Thyroid gland (tissue), 4 donors: Measurements from ENCODE around the gene GFRA1. TPM values are rescaled to one million over a fixed set of nuclear protein-coding genes. Genes with fewer than 3 reads are reported as not detected.

Source experiments
- DNase-seq, 2 donors: peaks; one replicate each; pipeline ENCODE4 v3.0.0-alpha.2; 2019
- H3K27ac ChIP-seq, 3 donors: fragments of 200-600 bp; sonication (generic); 1 replicate in 2 of 3; 2 replicates in 1 of 3; pipeline ENCODE4 v1.5.1; 2016 to 2019; ENCODE audit warnings: mild to moderate bottlenecking in 1 of 3, moderate library complexity in 1 of 3
- H3K27me3 ChIP-seq: fragments of 200-600 bp; sonication (generic); one replicate; pipeline ENCODE4 v1.5.1; 2019
- H3K36me3 ChIP-seq, 2 donors: fragments of 200-600 bp; sonication (generic); one replicate each; pipeline ENCODE4 v1.5.1; 2016 to 2019
- H3K4me1 ChIP-seq, 2 donors: fragments of 200-600 bp; sonication (generic); one replicate each; pipeline ENCODE4 v1.5.1; 2017 to 2019
- H3K4me3 ChIP-seq, 3 donors: fragments of 200-600 bp; sonication (generic); replicated peaks in 1 of 3; 1 replicate in 2 of 3; 2 replicates in 1 of 3; pipeline ENCODE4 v1.5.1; 2016; ENCODE audit warnings: mild to moderate bottlenecking in 1 of 3
- H3K9me3 ChIP-seq: fragments of 200-600 bp; sonication (generic); one replicate; pipeline ENCODE4 v1.5.1; 2017
- POLR2A ChIP-seq, 2 donors: fragments of 450-650 bp; IDR thresholded peaks; one replicate each; pipeline ENCODE4 v1.6.1; 2017; ENCODE audit warnings: antibody characterized with exemption in 2 of 2, mild to moderate bottlenecking in 2 of 2, moderate library complexity in 1 of 2
- WGBS, 2 donors: methylation state at CpG; one replicate each; pipeline ENCODE4 v1.1.5; 2017; 5-methylcytosine and 5-hydroxymethylcytosine counted together
- intact Hi-C: fragments of 100-400 bp; cut with DNase I; formaldehyde crosslinking; loops from one replicate; pipeline ENCODE4 v1.15.1; 2023
- total RNA-seq, 4 donors: library from RNA; depleted of rRNA; stranded (reverse); fragments of >200 nt; gene quantifications; one replicate each; pipeline ENCODE4 v1.2.3, GENCODE V29; 2016
- TF ChIP-seq, protein P1 (sequence below), 6 experiments: fragments of 200-600 bp in 3 of 6; fragments of 450-650 bp in 3 of 6; sonication (generic) in 3 of 6; IDR thresholded peaks; one replicate each; pipeline ENCODE4 v1.5.1; 2016 to 2019; ENCODE audit warnings: antibody characterized with exemption in 6 of 6, mild to moderate bottlenecking in 2 of 6, inconsistent platforms in 1 of 6, moderate library complexity in 1 of 6

The GFRA1 gene
- total RNA-seq, 4 donors from 2014 or later, result 4.4 to 18.0 (median 5.5) TPM

DNA sequence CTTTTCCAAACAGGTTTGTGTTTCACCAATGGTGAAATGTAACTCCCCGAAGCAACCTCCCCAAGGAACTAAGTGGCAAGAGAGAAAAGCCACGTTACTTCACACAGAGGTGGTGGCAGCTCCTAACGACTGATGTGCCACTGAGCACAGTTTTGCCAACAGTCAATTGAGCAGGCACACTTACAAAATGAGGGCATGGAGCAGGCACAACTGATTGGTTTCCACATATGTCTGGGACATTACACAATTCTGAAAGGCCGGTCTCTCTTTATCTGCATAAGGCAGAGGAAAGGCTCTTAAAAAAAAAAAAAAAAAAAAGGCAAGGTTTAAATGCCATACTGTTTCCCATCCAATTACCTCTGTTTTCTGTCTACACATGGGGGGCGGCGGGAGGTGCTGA lies 86.7 kb downstream of the GFRA1 start:
- Histone ChIP-seq H3K36me3 (no peaks in the 10 kb centered on the region), H3K27me3 (no peaks in the 10 kb centered on the region), H3K27ac (no peak overlapping the region), H3K4me1 (no peaks in the 10 kb centered on the region), H3K9me3 (no peaks in the 10 kb centered on the region), H3K4me3 (no peak overlapping the region)
- intact Hi-C loops, result no loop called here
- 81 to 90% methylated on average over 6 of the region's 6 CpGs for WGBS, 2 donors
- TF ChIP-seq, protein P1, sequence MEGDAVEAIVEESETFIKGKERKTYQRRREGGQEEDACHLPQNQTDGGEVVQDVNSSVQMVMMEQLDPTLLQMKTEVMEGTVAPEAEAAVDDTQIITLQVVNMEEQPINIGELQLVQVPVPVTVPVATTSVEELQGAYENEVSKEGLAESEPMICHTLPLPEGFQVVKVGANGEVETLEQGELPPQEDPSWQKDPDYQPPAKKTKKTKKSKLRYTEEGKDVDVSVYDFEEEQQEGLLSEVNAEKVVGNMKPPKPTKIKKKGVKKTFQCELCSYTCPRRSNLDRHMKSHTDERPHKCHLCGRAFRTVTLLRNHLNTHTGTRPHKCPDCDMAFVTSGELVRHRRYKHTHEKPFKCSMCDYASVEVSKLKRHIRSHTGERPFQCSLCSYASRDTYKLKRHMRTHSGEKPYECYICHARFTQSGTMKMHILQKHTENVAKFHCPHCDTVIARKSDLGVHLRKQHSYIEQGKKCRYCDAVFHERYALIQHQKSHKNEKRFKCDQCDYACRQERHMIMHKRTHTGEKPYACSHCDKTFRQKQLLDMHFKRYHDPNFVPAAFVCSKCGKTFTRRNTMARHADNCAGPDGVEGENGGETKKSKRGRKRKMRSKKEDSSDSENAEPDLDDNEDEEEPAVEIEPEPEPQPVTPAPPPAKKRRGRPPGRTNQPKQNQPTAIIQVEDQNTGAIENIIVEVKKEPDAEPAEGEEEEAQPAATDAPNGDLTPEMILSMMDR (IDR thresholded peaks at IDR 0.05), result no peak
- TF ChIP-seq POLR2A (IDR thresholded peaks at IDR 0.05), result no peak
- DNase-seq, result no peak

DNA sequence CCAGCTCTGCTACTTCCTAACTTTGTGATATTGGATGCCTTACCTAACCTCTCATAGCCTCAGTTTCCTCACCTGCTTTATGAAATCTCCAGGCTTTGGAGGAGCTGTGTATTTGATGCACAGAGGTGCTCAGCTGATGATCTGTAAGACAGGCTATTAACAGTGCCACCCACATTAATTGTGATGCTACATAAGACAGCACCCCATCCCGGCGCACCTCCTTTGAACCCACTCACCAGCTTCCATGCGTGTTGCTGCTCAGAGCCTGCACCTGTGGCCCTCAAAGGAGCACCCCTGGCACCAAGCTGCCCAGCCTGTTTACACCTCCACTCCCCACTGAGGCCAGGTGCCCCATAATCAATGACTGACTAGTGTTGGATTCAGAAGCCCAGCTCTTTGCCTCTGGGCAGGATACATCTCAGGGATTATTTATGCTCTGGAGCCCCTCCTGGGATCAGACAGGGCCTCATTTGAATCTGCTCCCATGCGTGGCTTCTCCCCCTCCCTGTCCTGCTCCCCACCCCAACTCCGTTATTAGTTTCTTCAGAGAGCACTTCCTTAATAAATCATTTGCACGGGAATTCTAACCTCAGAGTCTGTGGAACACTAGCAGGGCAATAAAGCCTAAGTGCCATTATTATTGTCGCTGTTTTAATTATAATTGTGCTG lies 87.7 kb downstream of the GFRA1 start:
- H3K9me3 ChIP-seq, result no peaks in the 10 kb centered on the region
- intact Hi-C loops, result no loop called here
- TF ChIP-seq, protein P1 (IDR thresholded peaks at IDR 0.05), result no peak
- no peak for TF ChIP-seq POLR2A (IDR thresholded peaks at IDR 0.05)
- H3K4me1 ChIP-seq, result no peaks in the 10 kb centered on the region
- 78 to 80% methylated on average over 7 of the region's 7 CpGs for WGBS, 2 donors
- H3K27me3 ChIP-seq, result no peaks in the 10 kb centered on the region
- H3K27ac ChIP-seq, result no peak overlapping the region
- DNase-seq, result no peak
- no peaks in the 10 kb centered on the region for H3K36me3 ChIP-seq
- H3K4me3 ChIP-seq, result no peak overlapping the region

DNA sequence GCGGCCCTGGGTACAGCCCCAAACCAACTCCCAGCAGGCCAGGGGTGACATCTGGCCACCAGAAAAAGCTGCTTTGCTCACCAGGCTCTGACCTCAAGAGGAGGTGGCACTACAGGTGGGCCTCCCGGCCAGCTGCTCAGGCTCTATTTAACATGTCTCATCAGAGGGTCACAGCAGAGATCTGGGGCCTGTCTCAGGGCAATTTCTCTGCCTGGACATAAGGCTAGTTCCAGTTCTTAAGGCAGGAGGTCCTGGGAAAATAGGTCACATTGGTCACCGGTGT lies 88.6 kb downstream of the GFRA1 start:
- intact Hi-C loops, result no loop called here
- DNase-seq, result no peak
- 100% methylated on average over 1 to 2 of the region's 3 CpGs for WGBS, 2 donors
- H3K4me3 ChIP-seq, result no peak overlapping the region
- no peaks in the 10 kb centered on the region for H3K27me3 ChIP-seq
- H3K27ac ChIP-seq, result no peak overlapping the region
- H3K36me3 ChIP-seq, result no peaks in the 10 kb centered on the region
- H3K9me3 ChIP-seq, result no peaks in the 10 kb centered on the region
- no peak for TF ChIP-seq POLR2A (IDR thresholded peaks at IDR 0.05)
- TF ChIP-seq, protein P1 (IDR thresholded peaks at IDR 0.05), result no peak
- H3K4me1 ChIP-seq, result no peaks in the 10 kb centered on the region

DNA sequence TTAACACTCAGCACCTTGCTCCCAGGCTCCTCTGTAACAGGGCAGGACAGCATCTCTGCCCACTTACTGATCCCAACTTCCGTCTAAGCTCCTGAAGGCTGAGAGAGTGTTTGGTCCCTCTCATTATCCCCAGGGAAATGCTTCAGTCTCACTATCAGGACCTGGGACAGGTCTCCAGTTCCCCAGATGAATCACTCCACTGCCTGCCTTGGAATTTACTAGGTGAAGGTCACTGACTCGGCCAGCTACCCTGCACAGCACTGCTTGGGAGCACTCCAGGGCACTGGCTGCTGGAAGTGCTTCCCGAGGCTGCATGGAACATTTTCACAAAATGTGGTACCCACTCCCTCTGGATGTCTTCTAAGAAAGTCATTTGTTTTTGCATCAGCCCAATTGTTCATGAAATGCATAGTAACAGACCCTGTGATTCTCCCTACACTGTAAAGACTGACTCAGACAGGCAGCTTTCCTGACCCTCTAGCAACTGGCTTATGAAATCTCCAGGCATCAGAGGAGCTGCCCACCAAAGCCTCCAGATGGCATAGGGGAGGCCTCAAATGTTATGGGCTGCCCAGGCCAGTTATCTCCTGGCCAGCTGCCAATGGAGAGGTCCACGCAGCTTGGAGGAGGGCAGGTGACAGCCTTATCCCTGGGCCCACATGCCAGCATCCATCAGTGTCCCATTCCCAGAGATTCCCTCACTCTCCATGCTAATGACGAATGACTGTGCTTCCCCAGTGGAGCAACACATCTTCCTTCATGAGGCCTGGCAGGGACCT lies 89.1 kb downstream of the GFRA1 start:
- no peaks in the 10 kb centered on the region for H3K36me3 ChIP-seq
- H3K4me3 ChIP-seq, result no peak overlapping the region
- intact Hi-C loops, result no loop called here
- H3K9me3 ChIP-seq, result no peaks in the 10 kb centered on the region
- no peaks in the 10 kb centered on the region for H3K27me3 ChIP-seq
- no peaks in the 10 kb centered on the region for H3K4me1 ChIP-seq
- no peak for DNase-seq
- no peak overlapping the region for H3K27ac ChIP-seq
- WGBS, 2 donors, result 33 to 45% methylated on average over 4 to 5 of the region's 5 CpGs
- TF ChIP-seq, protein P1 (IDR thresholded peaks at IDR 0.05), result no peak
- TF ChIP-seq POLR2A (IDR thresholded peaks at IDR 0.05), result no peak

DNA sequence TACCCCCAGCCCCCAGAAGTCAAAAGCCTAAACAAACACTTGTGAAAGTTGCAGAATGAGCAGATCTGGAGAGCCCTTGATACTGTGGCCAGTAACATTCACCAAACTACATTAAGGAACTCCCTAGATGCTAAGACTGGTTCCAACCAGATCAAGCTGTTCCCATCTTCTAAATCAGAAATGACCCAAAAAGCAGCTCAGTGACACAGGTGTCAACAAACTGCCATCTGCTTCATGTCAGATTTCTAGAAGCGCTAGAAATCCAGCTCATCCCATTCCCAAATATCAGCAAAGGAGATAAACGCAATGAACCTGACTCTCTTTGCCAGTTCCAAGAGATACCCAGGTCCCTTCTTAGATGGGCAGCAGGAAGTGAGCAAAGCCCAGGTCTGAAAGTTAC lies 90.6 kb downstream of the GFRA1 start:
- Histone ChIP-seq H3K36me3 (no peaks in the 10 kb centered on the region), H3K9me3 (no peaks in the 10 kb centered on the region), H3K4me3 (no peak overlapping the region), H3K27ac (no peak overlapping the region), H3K27me3 (no peaks in the 10 kb centered on the region), H3K4me1 (no peaks in the 10 kb centered on the region)
- 94 to 100% methylated on average over 2 of the region's 2 CpGs for WGBS, 2 donors
- DNase-seq, result no peak
- intact Hi-C loops, result no loop called here
- no peak for TF ChIP-seq POLR2A (IDR thresholded peaks at IDR 0.05)
- TF ChIP-seq, protein P1 (IDR thresholded peaks at IDR 0.05), result no peak
